Activated CD8-positive, alpha-beta memory T cell treated with anti-CD3 and anti-CD28 coated beads, Interleukin-2, amount 50 U/mL, for 24 hours (primary cell): ENCODE measurements around the gene RPRM.
"Not testable (repeated sequence)": the region's sequence is repeated elsewhere in the genome, so short reads cannot be mapped to it uniquely, and the experiment has no call there.

ENCODE experiments used
- DNase-seq: peaks from one replicate; pipeline ENCODE4 v3.0.0-alpha.2; 2020; ENCODE audit errors: extremely low read depth

The RPRM gene

DNA sequence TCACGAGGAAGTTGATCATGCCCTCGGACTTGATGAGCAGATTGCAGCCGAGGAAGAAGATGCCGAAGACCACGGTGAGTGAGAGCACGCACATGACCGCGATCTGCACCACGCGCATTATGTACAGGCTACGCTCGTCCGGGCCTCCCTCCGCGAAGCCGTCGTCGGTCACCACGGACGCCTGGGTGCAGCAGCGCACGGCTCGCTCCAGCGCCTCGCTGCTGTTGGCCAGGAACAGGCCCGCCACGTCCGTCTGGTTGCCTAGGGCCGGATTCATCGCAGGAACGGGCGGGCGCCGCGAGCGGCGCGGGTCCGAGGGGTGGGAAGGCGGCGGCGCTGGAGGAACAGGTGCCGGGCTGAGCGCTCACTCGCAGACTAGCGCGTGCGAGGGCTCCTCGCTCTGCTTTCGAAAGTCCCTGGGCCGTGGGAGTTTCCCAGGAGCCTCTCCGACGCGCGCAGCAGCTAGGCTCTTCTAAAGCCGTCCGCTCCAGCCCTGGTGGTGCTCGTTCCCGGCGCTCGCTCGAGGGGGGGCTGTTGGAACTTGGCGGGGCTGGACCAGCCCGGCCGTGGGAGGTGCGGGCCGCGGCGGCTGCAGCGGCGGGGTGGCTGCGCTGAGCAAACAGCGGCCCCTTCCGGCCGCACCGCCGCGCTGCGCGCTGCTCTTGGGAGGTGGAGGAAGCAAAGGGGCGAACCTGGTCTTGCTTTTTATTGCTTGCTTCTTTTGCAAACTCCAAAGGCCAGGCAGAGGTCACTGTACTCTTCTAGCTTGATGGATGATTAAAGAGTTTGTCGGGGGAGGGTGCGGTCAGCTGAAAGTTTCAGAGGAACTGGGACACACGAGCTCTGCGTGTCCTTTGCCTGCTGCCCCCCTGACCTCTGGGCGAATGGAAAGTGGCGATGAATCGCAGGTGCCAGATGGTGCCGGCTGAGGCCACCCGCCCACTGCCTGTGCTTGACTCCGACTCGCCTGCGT lies at the start of gene RPRM:
TSS of gene RPRM (minus strand) at position 474 of the 973 bp plus-strand sequence. CDS start at position 277, 197 bp downstream.
- no peak for DNase-seq

DNA sequence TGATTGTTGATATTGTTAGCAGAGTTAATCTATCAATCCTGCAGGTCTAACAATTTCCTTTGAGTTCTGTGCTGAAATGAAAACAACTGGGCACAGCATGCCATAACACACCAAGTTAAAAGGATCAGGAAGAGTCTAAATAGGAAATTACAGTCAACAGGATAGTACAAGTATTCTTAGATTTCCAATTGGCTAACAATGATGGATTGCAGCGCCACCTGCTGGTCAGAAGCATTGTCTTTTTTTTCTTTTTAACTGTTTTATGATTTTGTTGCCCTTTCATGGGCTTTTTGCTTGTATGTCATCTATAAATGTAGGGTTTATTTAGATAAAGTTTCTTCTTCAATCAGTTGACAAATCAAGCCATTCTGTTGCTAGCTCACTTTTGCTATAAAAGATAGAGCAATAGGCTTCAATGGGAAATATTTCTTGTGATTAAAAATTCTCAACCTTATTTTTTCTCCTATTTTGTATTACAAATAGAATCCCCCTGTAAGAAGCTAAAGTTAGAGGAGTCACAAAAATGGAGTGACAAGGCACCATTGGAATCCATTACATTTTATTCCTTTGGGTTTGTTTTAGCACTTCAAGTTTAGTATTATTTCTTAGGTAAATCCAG lies 40.8 kb upstream of the RPRM start:
- DNase-seq = no peak

DNA sequence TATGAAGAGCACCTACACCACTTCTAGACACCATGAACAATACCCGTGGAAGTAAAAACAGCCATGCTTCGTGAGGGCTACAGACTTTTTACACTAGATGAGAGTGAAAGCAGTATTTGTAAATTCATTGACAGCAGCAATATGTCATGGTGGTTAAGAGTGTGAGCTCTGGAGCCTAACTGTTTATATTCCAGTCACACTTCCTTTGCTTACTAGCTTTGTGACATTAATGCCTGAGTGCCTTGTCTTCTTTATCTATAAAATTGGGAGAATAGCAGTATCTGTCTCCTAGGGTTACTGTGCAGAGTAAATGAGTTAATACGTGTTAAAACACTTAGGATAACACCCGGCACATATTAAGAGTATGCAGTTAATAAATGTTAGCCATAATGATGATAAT lies 33.8 kb upstream of the RPRM start:
- DNase-seq = no peak

DNA sequence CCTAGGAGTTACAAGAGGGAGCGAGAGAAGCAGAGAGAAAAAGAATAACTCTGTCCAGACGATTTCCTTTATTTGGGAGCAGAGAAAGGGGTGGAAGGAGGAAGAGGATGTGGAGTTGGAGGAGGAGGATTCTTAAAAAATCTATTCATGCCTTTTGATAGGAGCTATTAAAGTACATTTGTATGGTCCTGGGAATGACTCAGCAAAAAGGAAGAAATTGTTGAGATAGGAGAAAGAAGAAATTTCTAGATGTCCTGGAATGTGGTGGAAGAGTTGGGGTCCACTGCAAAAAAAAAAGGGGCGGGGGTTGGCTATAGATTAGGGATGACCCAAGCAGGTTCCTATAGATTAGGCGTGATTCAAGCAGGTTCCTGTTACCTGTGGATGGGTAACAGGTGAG lies 32.4 kb upstream of the RPRM start:
- DNase-seq = no peak

DNA sequence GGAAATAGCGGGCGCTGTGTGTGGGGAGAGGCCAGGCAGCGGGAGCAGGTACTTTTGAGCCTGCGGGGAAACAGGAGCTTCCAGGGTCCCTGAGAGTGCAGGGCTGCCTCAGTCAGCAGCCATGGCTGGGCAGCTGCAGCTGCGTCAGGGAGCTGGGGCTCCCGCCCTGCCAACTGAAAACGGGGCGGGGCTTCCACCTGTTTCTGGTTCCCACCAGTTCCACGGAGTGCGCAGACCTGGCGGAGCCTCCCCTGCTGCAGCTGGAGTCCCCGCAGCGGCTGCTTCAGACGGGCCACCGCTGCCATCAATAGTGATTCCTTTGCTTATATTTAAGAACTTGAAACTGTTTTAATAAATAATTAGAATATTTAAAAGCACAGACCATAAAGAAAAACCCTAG lies 30.6 kb upstream of the RPRM start:
- no peak for DNase-seq

DNA sequence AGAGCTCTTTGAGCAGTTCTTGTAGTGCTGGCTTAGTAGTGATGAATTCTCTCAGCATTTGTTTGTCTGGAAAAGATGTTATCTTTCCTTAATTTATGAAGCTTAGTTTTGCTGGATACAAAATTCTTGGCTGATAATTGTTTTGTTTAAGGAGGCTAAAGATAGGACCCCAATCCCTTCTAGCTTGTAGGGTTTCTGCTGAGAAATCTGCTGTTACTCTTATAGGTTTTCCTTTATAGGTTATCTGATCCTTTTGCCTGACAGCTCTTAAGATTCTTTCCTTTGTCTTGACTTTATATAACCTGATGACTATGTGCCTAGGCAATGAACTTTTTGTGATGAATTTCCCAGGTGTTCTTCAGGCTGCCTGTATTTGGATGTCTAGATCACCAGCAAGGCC lies 27.9 kb upstream of the RPRM start:
- not testable (repeated sequence) for DNase-seq

DNA sequence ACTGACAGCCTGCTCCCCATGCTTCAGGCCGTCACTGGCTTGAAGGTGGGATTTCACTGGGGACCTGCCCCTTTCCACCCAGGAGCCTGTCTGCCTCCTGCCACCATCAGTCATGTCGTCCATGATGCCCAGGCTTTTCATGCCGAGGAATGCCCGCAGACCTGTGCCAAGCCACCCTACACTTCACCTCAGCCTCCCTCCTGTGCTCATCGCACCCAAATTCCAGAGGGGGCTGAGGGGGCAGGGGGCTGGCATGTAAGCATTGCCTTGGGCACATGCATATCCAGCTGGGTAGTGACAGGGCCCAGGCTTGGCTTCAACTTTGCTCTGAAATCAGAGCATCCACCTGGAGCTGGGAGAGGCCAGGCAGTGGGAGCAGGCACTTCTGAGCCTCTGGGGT lies 20.9 kb upstream of the RPRM start:
- no peak for DNase-seq

DNA sequence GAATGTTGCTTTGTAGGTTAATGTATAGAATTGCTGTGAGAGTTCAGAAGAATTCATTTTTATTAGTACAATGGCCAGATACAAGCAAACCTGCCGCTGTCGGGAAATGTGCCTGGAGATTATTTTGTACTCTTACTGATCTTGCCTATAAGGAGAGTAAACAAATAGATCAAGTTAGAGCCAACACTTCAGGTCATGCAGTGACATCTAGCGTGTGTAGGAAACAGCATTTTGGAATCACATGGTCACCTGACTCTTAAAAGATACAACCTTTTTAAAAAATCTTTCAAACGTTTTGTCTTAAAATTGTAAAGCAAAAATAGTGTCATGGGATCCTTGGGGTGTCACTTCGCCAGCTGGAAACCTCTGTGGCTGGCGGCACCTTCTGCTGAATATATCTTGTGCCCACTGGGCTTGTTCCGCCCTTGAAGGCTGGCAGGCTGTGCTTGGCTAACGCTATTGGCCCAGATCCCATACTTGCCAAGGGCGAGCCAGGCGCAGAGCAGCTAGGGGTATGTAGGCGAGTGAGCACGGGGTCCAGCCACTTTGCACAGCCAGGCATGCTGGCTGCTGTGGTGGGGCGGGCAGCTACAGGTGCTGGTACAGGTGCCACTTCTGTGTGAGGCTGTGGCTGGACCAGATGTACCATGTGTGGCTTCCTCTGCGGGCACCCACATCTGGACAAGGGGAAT lies 19.5 kb upstream of the RPRM start:
- DNase-seq = no peak

DNA sequence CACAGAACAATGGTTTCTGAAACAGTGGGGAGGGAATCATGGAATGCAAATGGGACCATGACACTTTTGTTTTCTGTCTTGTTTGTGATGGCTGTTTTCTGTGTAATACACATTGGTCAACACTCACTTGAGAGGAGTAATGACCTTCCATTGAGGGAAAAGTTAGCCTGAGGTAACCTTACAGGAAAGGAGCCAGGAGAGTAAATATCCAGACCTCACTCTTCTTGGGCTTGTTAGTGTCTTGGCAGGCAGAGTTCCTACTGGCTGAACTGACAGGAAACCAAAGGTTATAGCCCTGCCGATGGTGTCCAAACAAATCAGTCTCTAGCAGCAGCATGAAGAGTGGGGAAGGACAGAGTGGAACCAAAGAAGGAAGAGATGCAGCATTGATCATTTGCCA lies 17.2 kb upstream of the RPRM start:
- no peak for DNase-seq

DNA sequence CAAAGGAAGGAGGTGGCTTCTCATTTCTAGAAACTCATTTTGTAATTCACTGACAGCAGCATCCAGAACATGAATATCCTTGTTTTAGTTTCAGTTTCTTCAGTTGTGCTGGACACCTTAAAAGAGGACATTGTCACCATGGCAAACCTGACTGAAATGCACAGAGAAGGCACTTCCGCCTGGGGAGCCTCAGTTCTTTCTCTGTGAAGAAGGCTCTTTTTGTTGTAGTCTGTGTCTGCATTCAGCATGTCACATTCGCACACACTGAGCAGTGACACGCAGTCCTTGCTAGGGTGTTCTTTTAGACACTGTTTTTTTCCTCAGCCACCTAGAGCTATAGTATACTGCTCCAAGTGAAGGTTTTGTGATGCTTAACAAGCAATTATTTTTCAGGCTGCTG lies 9.5 kb upstream of the RPRM start:
- DNase-seq = no peak

DNA sequence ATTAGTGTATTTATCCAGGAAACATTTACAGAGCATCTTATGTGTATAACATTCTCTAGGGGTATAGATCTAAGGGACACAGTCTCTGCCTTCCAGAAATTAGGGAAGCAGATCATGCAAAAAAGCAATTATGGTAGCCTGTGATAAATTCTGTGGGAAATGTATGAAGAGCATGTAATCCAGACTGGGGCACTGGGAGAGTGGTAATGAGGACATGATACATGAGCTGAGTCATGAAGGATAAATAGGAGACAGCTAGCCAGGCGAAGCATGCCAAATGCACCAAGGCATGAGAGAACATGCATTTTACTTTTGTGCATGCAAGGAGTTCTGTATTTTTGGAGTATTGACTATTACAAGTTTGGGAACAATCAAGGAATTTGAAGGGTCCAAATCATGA lies 8.9 kb upstream of the RPRM start:
- DNase-seq = no peak

DNA sequence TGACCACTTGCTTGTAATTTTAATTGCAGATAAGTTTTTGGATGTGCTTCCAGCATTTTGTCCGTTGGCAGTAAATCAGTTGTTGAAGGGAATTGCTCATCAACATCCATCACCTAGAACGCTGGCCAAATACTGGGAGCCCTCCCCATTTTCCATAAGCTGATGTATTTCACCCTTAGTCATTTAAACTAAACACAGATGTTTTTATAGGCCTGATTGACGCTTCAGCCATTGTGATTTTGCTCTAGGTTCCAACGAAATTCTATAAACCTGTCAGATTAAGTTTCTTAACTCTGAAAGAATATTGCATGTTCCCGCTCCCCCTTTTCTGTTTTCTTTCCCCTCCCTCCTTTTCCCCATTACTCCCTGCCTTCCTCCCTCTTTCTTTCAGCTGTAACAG lies 1.0 kb upstream of the RPRM start:
- DNase-seq = no peak

DNA sequence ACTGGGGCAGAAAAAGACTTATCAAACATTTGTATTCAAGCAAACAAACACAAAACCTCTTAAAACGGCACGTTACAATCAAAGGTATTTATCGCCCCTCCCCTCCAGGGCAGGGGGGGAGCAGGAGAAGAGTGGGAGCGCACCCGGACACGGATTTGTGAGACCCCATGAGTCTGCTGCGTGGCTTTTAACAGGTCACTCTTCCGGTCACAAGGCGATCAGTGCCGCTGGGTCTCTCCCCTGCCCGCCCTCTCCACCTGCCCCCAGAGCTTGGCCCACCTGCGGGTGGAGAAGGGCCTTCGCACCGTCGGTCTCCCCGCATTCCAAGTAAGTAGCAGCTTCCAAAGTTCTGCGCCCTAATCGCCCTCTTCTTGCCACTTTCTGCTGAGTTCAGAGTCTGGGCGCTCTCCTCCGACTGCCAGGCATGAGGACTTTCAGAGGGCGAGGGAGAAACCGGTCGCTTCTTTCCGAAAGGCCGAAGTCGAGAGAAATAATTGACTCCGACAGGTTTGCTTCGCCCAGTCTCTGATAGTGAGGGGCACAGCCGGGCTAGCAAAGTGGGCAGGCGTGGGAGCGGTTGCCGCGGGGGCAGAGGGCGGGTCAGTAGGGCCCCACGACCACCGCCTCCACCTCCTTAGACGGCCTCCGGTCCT lies 800 bp downstream of the RPRM start:
- no peak for DNase-seq

DNA sequence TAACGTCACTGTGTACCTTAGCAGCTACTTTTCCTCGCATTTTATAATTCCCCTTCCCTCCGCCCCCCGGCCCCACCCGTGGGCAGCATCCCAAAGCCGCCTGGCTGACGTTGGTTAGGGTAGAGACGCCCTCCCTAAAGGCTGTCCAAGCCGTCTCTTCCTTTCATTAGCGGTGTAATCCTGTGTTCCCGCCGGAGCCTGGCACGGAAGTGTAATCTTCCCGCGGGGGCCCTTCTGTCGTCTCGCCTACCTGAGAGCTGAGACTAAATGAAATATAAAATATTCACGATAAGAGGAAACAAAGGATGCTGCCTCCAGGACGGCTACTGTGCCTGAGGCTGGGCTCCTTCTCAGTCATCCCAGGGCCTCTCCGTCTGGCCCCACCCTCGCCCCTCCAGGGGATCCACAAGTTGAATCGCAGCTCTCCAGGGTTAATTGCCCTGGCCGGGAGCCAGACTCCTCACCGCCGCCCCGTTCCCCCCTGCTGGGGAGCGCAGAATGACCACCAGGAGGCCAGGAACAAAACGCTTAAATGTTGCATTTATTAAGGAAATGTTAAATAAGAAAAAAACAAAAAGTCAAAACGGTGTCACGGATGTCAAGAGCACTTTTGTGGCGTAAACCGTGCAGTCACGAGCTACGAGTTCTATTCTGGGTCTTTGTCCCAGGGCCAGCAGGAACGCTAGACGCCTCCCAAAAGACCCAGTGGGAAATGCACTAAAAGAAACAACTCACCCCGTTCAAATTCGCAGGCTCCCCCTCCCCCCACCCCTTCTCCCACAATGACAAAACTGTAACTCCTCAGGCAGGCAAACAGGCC lies 1.5 kb downstream of the RPRM start:
- no peak for DNase-seq

DNA sequence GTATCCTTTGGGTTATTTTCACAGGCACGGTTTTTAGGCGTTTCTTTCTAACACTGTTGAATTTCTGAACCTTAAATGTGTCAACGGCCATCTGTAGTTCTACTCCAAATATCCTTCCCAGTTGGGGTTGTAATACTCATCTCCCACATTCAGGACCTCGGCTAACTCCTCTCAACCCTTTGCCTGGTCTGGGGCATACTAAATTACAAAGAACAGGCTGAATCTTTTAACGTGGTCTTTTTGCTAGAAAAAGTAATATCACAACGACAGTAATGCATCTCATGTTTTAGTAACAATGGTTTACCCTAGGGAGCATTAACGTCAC lies 2.1 kb downstream of the RPRM start:
- no peak for DNase-seq

DNA sequence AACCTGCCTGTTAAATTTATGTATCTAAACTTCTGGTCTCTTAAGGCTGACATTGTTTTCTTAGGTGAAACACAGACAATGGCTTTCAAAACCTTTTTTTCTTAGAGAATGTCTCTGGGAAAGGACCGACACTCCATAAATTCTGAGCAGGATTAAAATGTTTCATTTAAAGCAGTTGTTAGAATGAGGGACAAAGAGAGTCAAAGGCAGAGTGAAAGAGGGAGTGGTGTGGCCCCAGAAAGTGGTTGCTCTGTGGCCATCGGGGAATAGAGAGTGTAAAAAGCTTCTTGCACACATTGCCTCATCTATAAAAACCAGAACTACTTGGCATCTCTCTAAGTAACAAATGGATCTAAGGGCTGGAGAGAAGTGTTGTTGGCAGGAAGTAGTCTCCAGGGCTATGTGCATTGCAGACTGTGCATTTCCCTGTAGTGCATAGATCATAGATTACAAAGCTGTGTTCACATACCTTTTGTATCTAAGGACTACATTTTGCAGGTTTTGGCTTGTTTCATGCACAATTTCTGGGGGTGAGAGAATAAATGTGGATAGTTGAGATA lies 3.6 kb downstream of the RPRM start:
- DNase-seq = no peak

DNA sequence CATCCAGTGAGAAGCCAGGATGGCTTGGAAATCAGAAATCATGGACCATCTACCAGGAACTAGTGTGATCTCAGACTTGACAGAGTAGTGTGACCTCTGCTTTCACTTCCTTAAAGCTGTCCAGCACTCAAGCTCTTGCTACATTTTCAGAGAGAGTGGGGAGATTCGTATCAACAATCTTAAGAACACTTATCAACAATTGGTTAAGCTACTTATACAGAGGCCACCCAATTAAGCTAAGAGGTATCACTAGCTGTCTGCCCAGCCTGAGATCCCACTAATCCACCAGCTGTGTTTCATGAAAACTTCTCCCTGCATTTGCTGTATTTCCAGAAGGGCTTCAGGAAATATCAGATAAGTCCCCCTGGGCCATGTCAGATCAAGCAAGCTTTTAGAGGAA lies 4.2 kb downstream of the RPRM start:
- no peak for DNase-seq

DNA sequence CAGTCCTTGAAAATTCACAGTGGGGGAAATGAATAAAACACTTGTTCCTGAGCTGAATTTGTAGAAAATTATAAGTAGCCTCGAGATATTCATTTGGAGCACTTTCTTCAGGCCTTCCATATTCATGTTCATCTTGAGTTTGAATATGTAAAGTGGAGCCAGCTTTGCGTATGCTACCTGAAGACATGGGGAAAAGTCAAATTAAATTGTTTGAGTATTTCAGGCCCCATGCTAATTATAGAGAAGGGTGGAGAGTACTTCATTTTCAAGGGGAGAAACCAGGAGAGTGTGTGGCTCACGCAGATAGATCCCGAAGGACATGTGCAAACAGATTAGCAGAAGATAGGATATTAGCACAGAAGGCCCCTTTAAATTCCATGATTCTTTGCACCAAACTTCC lies 7.7 kb downstream of the RPRM start:
- DNase-seq = no peak

DNA sequence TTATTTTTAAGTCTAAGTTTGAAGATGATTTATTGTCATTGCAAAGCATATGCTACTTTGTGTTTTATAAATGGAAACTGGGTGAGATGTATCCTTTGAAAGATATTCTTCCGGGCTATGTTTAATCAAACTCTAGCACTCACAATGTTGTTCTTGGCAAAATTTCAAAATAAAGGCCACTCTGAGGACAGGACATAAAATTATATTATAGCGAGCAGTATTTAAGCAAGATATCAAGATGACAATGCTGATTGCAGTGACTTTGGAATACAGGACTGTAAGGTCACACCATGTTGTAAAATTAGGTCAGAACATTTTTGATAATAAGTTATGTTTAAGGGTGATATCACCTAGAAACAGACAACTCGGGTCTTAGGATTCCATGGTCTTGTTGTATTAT lies 14.2 kb downstream of the RPRM start:
- no peak for DNase-seq

DNA sequence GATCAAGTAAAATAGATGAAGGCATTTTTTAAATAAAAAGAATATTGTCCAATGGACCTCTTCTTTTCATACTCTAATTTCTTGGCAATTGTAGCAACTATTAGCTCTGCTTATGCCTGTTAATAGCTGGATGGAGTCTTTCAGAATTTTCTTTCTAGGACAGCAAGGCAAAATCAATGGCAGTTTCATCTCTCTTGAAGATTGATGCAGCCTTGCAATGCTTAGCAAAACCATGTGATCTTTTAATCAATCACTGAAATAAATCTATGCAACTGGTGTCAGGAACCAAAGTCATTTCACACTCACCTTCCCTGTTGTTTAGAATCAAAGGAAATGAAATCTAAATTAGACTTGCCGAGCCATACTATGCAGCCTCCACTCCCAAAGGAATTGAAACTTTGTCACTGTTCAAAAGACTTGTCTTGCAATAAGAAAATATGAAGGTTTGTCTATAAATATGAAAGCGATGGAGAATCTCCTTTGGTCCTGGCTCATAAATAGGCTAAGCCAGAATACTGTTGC lies 16.2 kb downstream of the RPRM start:
- DNase-seq = no peak

DNA sequence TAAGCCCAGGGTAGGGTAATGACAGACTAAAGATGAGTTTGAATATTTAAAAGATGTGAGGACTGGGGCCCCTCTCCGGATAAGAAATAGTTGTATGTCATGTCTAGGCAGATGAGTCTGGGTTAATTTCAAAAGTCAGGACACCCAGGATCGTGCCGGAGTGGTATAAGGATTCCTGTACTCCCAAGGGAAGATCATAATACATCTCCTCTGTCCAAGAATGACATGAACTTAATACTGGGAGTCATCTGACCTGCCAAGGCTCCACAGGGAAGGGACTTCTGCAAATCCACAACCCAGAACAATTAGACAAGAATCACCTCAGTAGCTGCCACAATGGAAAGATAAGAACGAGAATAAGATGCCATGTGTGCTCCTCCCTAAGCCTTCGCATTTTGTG lies 17.1 kb downstream of the RPRM start:
- no peak for DNase-seq
